Left ventricle myocardium inferior (tissue), 1 donor: Measurements from ENCODE around the gene KIAA1328. TPM values are rescaled to one million over a fixed set of nuclear protein-coding genes. Genes with fewer than 3 reads are reported as not detected.

ENCODE experiments used
- DNase-seq: peaks from one replicate; pipeline ENCODE4 v3.0.0-alpha.2; 2020
- H3K27ac ChIP-seq: fragments of 200-600 bp; replicated peaks from 2 replicates; pipeline ENCODE4 v1.8.0; 2021
- H3K27me3 ChIP-seq: fragments of 200-600 bp; 2 replicates; pipeline ENCODE4 v1.8.0; 2021; ENCODE audit warnings: low read depth
- H3K36me3 ChIP-seq: fragments of 200-600 bp; 2 replicates; pipeline ENCODE4 v1.8.0; 2021
- H3K4me1 ChIP-seq: fragments of 200-600 bp; 2 replicates; pipeline ENCODE4 v1.8.0; 2021
- H3K4me3 ChIP-seq: fragments of 200-600 bp; 2 replicates; pipeline ENCODE4 v1.8.0; 2021; ENCODE audit warnings: mild to moderate bottlenecking, moderate library complexity
- H3K9me3 ChIP-seq: fragments of 200-600 bp; replicated peaks from 2 replicates; pipeline ENCODE4 v1.8.0; 2021
- CTCF ChIP-seq: fragments of 200-600 bp; IDR thresholded peaks from 2 replicates; pipeline ENCODE4 v1.8.0; 2021; ENCODE audit warnings: antibody characterized with exemption, mild to moderate bottlenecking, borderline replicate concordance
- intact Hi-C: fragments of 100-400 bp; cut with micrococcal nuclease; formaldehyde crosslinking; loops from one replicate; pipeline ENCODE4 v1.11.0; 2022
- total RNA-seq: library from RNA; stranded (reverse); fragmentation: NEBNext Ultra II Directional; extraction: Animal tissue kit (Norgen Biotek cat#: 25700); gene quantifications from one replicate; pipeline ENCODE4 v1.2.1, GENCODE V29; 2021
- donor health status: DM: no; HTN: yes; CAD: no; lungs with severe emphysema.

KIAA1328 gene
- total RNA-seq, 1 donor from 2014 or later, result 4.0 TPM

GRCh38 chr18:37274309-37275236 lies 445.6 kb downstream of the KIAA1328 start:
- no peaks in the 10 kb centered on the region for H3K9me3 ChIP-seq
- no peak overlapping the region for H3K4me3 ChIP-seq
- no peak for TF ChIP-seq CTCF
- no peak overlapping the region for H3K27ac ChIP-seq
- peaks cover 80% of the 10 kb centered on the region for H3K27me3 ChIP-seq
- H3K36me3 ChIP-seq, result no peaks in the 10 kb centered on the region
- intact Hi-C loops, result no loop called here
- H3K4me1 ChIP-seq, result no peaks in the 10 kb centered on the region
- no peak for DNase-seq

- Histone ChIP-seq H3K4me3 (no peak overlapping the region), H3K4me1 (no peaks in the 10 kb centered on the region), H3K36me3 (no peaks in the 10 kb centered on the region), H3K9me3 (no peaks in the 10 kb centered on the region), H3K27ac (no peak overlapping the region), H3K27me3 (peaks cover 87% of the 10 kb centered on the region)
- intact Hi-C loops, result no loop called here
- no peak for TF ChIP-seq CTCF
- no peak for DNase-seq
Observed at GRCh38 chr18:37275237-37275741, 446.4 kb downstream of the KIAA1328 start.

GRCh38 chr18:37276111-37276890 lies 447.4 kb downstream of the KIAA1328 start:
- H3K36me3 ChIP-seq, result no peaks in the 10 kb centered on the region
- H3K4me3 ChIP-seq, result no peak overlapping the region
- H3K27ac ChIP-seq, result no peak overlapping the region
- no peaks in the 10 kb centered on the region for H3K9me3 ChIP-seq
- peaks cover 94% of the 10 kb centered on the region for H3K27me3 ChIP-seq
- DNase-seq, result no peak
- H3K4me1 ChIP-seq, result no peaks in the 10 kb centered on the region
- intact Hi-C loops, result no loop called here
- TF ChIP-seq CTCF, result no peak

- H3K27ac ChIP-seq, result no peak overlapping the region
- no peaks in the 10 kb centered on the region for H3K4me1 ChIP-seq
- no peak for DNase-seq
- peaks cover 94% of the 10 kb centered on the region for H3K27me3 ChIP-seq
- TF ChIP-seq CTCF, result no peak
- H3K4me3 ChIP-seq, result no peak overlapping the region
- no peaks in the 10 kb centered on the region for H3K9me3 ChIP-seq
- H3K36me3 ChIP-seq, result no peaks in the 10 kb centered on the region
- intact Hi-C loops, result no loop called here
Observed at GRCh38 chr18:37277804-37278203, 448.9 kb downstream of the KIAA1328 start.

Other genes starting within 250 kb of the KIAA1328 start
- 25.4 TPM for gene TPGS2, start 125 bp upstream of the KIAA1328 start, total RNA-seq